WTC11 (cell line): ENCODE results near the gene KRT23. TPM values are rescaled to one million over a fixed set of nuclear protein-coding genes. Genes with fewer than 3 reads are reported as not detected.
A peak's percentile ranks its signal among the peaks of the same experiment; 100 is the strongest.

Experiments
- ATAC-seq: fragments of 200-7000 bp; cut with Tn5 transposase; 2 replicates; pipeline ENCODE4 v1.10.0; 2021; ENCODE audit warnings: mild to moderate bottlenecking, moderate library complexity
- CTCF ChIA-PET: fragments of 300-600 bp; sonication (Branson Sonifier 250); formaldehyde crosslinking; loops from one replicate; lab custom pipeline; 2021; ENCODE audit warnings: antibody characterized with exemption; lab: Charles Lee
- POLR2A ChIA-PET: fragments of 350-600 bp; sonication (Branson Sonifier 250); formaldehyde crosslinking; loops from one replicate; lab custom pipeline; 2021; ENCODE audit warnings: antibody characterized with exemption; lab: Charles Lee
- DNase-seq: peaks from one replicate; pipeline ENCODE4 v3.0.0; 2021; ENCODE audit warnings: low spot score
- H3K27ac Mint-ChIP-seq: 2 replicates; pipeline ENCODE4 v1.8.0; 2021; ENCODE audit warnings: mixed read lengths
- H3K27me3 Mint-ChIP-seq: 2 replicates; pipeline ENCODE4 v1.8.0; 2021; ENCODE audit warnings: low read depth, mild to moderate bottlenecking, moderate library complexity, mixed read lengths
- H3K36me3 Mint-ChIP-seq: 2 replicates; pipeline ENCODE4 v1.8.0; 2021; ENCODE audit warnings: mixed read lengths
- H3K4me1 Mint-ChIP-seq: 2 replicates; pipeline ENCODE4 v1.8.0; 2022; ENCODE audit warnings: mixed read lengths
- H3K4me3 Mint-ChIP-seq: 2 replicates; pipeline ENCODE4 v1.8.0; 2021; ENCODE audit warnings: mild to moderate bottlenecking, moderate library complexity, mixed read lengths
- H3K9me3 Mint-ChIP-seq: 2 replicates; pipeline ENCODE4 v1.8.0; 2021; ENCODE audit warnings: mixed read lengths
- ATF1 ChIP-seq: sonication (generic); formaldehyde crosslinking; IDR thresholded peaks from 2 replicates; pipeline ENCODE4 v1.8.1; 2023; ENCODE audit warnings: mild to moderate bottlenecking, moderate library complexity, missing genetic modification reagents
- CBFB ChIP-seq: sonication (generic); formaldehyde crosslinking; IDR thresholded peaks from 2 replicates; pipeline ENCODE4 v1.8.1; 2022; ENCODE audit warnings: mild to moderate bottlenecking, low read depth, missing genetic modification reagents
- CREB1 ChIP-seq: sonication (generic); formaldehyde crosslinking; IDR thresholded peaks from 2 replicates; pipeline ENCODE4 v1.8.0; 2023; ENCODE audit warnings: mild to moderate bottlenecking, missing genetic modification reagents
- FOXP1 ChIP-seq: sonication (generic); formaldehyde crosslinking; IDR thresholded peaks from 2 replicates; pipeline ENCODE4 v1.8.0; 2022; ENCODE audit warnings: missing genetic modification reagents, mild to moderate bottlenecking, moderate library complexity, borderline replicate concordance
- RORB ChIP-seq: fragments of 250-450 bp; sonication (Bioruptor Pico); IDR thresholded peaks from 2 replicates; pipeline ENCODE4 v1.9.0; 2021; ENCODE audit warnings: mild to moderate bottlenecking
- TCF7 ChIP-seq: sonication (generic); formaldehyde crosslinking; IDR thresholded peaks from 2 replicates; pipeline ENCODE4 v1.8.0; 2022; ENCODE audit warnings: mild to moderate bottlenecking, low read depth, missing genetic modification reagents, moderate library complexity
- ZNF219 ChIP-seq: sonication (generic); formaldehyde crosslinking; IDR thresholded peaks from 2 replicates; pipeline ENCODE4 v1.8.0; 2023; ENCODE audit warnings: missing genetic modification reagents, mild to moderate bottlenecking, borderline replicate concordance
- ZNF396 ChIP-seq: fragments of 250-450 bp; sonication (Bioruptor Pico); IDR thresholded peaks from 2 replicates; pipeline ENCODE4 v1.8.0; 2021; ENCODE audit warnings: mild to moderate bottlenecking, moderate library complexity, borderline replicate concordance
- total RNA-seq: library from RNA; stranded (reverse); gene quantifications from 3 replicates; pipeline ENCODE4 v1.2.3, GENCODE V29; 2021
- TF ChIP-seq, protein P1 (sequence below): sonication (generic); formaldehyde crosslinking; IDR thresholded peaks from 2 replicates; pipeline ENCODE4 v1.8.0; 2023; ENCODE audit warnings: missing genetic modification reagents
- TF ChIP-seq, protein P2 (sequence below): sonication (generic); formaldehyde crosslinking; IDR thresholded peaks from 2 replicates; pipeline ENCODE4 v1.8.0; 2022; ENCODE audit warnings: mild to moderate bottlenecking, missing genetic modification reagents
- TF ChIP-seq, protein P3 (sequence below): sonication (generic); formaldehyde crosslinking; IDR thresholded peaks from 2 replicates; pipeline ENCODE4 v1.8.1; 2022; ENCODE audit warnings: missing genetic modification reagents, borderline replicate concordance
- TF ChIP-seq, protein P4 (sequence below): fragments of 250-450 bp; sonication (Bioruptor Pico); IDR thresholded peaks from 2 replicates; pipeline ENCODE4 v1.9.0; 2021; ENCODE audit warnings: mild to moderate bottlenecking, borderline replicate concordance
- TF ChIP-seq, protein P5 (sequence below): sonication (generic); formaldehyde crosslinking; IDR thresholded peaks from 2 replicates; pipeline ENCODE4 v1.8.1; 2022; ENCODE audit warnings: low read depth, missing genetic modification reagents, borderline replicate concordance
- TF ChIP-seq, protein P6 (sequence below): fragments of 250-450 bp; sonication (Bioruptor Pico); conservative IDR thresholded peaks from 2 replicates; pipeline ENCODE4 v1.9.0; 2021; ENCODE audit warnings: mild to moderate bottlenecking

The KRT23 gene
- total RNA-seq, 1 experiment from 2014 or later = not detected

DNA sequence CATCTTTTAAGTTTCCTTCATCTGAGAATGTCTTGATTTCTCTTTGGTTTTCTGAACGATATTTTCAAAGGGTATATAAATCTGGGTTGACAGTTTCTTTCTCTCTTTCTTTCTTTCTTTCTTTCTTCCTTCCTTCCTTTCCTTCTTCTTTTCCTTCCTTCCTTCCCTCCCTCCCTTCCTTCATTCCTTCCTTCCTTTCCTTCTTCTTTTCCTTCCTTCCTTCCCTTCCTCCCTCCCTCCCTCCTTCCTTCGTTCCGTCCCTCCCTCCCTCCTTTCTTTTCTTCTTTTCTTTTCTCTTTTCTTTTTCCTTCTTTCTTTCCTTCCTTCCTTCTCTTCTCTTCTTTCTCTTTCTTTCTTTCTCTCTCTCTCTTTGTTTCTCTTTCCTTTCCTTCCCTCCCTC, 36.9 kb upstream of the KRT23 start:
- Mint-ChIP-seq H3K27me3 (no peaks in the 10 kb centered on the region), H3K27ac (no peak overlapping the region), H3K4me1 (peaks cover under 1% of the 10 kb centered on the region; the same call in 1 of the 2 replicates), H3K4me3 (no peak overlapping the region), H3K36me3 (no peaks in the 10 kb centered on the region), H3K9me3 (peaks cover 4% of the 10 kb centered on the region; the same call in 1 of the 2 replicates)
- DNase-seq (no peak), ATAC-seq (no peak)
- ChIA-PET POLR2A (no interaction called here), CTCF (no interaction called here)
- TF ChIP-seq ZNF396 (CRISPR knock-in tag) (no peak), TCF7 (CRISPR knock-in tag) (no peak)
- TF ChIP-seq, protein P1, sequence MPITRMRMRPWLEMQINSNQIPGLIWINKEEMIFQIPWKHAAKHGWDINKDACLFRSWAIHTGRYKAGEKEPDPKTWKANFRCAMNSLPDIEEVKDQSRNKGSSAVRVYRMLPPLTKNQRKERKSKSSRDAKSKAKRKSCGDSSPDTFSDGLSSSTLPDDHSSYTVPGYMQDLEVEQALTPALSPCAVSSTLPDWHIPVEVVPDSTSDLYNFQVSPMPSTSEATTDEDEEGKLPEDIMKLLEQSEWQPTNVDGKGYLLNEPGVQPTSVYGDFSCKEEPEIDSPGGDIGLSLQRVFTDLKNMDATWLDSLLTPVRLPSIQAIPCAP (CRISPR knock-in tag) = no peak
- TF ChIP-seq, protein P2, sequence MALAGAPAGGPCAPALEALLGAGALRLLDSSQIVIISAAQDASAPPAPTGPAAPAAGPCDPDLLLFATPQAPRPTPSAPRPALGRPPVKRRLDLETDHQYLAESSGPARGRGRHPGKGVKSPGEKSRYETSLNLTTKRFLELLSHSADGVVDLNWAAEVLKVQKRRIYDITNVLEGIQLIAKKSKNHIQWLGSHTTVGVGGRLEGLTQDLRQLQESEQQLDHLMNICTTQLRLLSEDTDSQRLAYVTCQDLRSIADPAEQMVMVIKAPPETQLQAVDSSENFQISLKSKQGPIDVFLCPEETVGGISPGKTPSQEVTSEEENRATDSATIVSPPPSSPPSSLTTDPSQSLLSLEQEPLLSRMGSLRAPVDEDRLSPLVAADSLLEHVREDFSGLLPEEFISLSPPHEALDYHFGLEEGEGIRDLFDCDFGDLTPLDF (CRISPR knock-in tag) = no peak
- TF ChIP-seq, protein P3, sequence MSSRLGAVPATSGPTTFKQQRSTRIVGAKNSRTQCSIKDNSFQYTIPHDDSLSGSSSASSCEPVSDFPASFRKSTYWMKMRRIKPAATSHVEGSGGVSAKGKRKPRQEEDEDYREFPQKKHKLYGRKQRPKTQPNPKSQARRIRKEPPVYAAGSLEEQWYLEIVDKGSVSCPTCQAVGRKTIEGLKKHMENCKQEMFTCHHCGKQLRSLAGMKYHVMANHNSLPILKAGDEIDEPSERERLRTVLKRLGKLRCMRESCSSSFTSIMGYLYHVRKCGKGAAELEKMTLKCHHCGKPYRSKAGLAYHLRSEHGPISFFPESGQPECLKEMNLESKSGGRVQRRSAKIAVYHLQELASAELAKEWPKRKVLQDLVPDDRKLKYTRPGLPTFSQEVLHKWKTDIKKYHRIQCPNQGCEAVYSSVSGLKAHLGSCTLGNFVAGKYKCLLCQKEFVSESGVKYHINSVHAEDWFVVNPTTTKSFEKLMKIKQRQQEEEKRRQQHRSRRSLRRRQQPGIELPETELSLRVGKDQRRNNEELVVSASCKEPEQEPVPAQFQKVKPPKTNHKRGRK (CRISPR knock-in tag) = 0 out of 2 replicates have a peak, but pooled peaks have one; percentile 36
- TF ChIP-seq, protein P4, sequence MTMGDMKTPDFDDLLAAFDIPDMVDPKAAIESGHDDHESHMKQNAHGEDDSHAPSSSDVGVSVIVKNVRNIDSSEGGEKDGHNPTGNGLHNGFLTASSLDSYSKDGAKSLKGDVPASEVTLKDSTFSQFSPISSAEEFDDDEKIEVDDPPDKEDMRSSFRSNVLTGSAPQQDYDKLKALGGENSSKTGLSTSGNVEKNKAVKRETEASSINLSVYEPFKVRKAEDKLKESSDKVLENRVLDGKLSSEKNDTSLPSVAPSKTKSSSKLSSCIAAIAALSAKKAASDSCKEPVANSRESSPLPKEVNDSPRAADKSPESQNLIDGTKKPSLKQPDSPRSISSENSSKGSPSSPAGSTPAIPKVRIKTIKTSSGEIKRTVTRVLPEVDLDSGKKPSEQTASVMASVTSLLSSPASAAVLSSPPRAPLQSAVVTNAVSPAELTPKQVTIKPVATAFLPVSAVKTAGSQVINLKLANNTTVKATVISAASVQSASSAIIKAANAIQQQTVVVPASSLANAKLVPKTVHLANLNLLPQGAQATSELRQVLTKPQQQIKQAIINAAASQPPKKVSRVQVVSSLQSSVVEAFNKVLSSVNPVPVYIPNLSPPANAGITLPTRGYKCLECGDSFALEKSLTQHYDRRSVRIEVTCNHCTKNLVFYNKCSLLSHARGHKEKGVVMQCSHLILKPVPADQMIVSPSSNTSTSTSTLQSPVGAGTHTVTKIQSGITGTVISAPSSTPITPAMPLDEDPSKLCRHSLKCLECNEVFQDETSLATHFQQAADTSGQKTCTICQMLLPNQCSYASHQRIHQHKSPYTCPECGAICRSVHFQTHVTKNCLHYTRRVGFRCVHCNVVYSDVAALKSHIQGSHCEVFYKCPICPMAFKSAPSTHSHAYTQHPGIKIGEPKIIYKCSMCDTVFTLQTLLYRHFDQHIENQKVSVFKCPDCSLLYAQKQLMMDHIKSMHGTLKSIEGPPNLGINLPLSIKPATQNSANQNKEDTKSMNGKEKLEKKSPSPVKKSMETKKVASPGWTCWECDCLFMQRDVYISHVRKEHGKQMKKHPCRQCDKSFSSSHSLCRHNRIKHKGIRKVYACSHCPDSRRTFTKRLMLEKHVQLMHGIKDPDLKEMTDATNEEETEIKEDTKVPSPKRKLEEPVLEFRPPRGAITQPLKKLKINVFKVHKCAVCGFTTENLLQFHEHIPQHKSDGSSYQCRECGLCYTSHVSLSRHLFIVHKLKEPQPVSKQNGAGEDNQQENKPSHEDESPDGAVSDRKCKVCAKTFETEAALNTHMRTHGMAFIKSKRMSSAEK (CRISPR knock-in tag) = no peak

DNA sequence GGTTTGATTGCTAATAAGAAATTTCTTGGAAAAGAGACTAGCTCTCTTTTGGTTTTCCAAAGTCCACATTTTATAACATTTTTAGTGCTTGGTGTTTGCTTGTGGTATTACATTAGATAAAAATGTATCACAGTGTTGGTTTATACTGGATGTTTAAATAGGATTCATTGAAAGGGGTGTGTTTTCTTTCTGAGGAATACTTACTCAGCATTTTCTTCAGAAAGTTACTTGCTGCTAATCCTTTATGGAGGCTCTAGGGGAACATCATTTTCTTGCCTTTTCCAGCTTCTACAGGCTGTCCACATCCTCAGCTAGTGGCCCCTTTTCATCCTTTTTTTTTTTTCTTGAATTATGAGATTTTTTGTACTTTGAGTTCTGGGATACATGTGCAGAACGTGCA, 30.1 kb upstream of the KRT23 start:
- DNase-seq (no peak), ATAC-seq (no peak)
- POLR2A ChIA-PET = no interaction called here
- Mint-ChIP-seq H3K27ac (no peak overlapping the region), H3K9me3 (peaks cover 11% of the 10 kb centered on the region), H3K36me3 (no peaks in the 10 kb centered on the region), H3K4me3 (no peak overlapping the region), H3K4me1 (no peaks in the 10 kb centered on the region), H3K27me3 (no peaks in the 10 kb centered on the region)
- CTCF ChIA-PET = interaction anchor here (0.9 kb wide), 1 partner anchor 355 kb away, joined by 3 read pairs; no protein-coding TSS in a partner anchor
- no peak for TF ChIP-seq ATF1 (CRISPR knock-in tag)
- TF ChIP-seq ZNF219 (CRISPR knock-in tag) = no peak
- no peak for TF ChIP-seq RORB (CRISPR knock-in tag)

DNA sequence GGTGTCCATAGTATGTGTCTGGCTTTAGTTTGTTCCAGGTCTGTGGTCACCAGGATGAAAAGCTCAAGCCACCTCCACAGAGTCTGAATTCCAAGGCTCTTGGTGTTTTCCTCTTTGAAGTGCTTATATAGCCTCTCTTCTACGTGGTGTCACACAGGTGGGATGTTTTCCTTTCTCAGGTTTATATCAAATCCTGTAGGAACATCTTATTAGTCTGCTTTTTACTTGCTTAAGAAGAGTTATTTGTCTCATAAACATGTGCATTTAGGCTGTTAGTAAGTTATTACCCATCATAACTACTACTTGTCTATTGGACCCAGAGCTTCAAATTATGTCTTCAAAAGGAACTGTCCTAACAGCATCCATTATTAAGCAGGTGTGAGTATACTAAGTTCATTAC, 29.4 kb upstream of the KRT23 start, which contains the start of gene KRT39:
TSS of gene KRT39 (minus strand) at position 101 of the 400 bp plus-strand sequence. CDS start at position 9, 92 bp downstream.
- TF ChIP-seq CREB1 (no peak), CBFB (CRISPR knock-in tag) (no peak), TCF7 (CRISPR knock-in tag) (no peak), RORB (CRISPR knock-in tag) (no peak), FOXP1 (CRISPR knock-in tag) (no peak)
- TF ChIP-seq, protein P3 (CRISPR knock-in tag) = no peak
- TF ChIP-seq, protein P5, sequence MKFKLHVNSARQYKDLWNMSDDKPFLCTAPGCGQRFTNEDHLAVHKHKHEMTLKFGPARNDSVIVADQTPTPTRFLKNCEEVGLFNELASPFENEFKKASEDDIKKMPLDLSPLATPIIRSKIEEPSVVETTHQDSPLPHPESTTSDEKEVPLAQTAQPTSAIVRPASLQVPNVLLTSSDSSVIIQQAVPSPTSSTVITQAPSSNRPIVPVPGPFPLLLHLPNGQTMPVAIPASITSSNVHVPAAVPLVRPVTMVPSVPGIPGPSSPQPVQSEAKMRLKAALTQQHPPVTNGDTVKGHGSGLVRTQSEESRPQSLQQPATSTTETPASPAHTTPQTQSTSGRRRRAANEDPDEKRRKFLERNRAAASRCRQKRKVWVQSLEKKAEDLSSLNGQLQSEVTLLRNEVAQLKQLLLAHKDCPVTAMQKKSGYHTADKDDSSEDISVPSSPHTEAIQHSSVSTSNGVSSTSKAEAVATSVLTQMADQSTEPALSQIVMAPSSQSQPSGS (CRISPR knock-in tag) = no peak
- TF ChIP-seq, protein P6, sequence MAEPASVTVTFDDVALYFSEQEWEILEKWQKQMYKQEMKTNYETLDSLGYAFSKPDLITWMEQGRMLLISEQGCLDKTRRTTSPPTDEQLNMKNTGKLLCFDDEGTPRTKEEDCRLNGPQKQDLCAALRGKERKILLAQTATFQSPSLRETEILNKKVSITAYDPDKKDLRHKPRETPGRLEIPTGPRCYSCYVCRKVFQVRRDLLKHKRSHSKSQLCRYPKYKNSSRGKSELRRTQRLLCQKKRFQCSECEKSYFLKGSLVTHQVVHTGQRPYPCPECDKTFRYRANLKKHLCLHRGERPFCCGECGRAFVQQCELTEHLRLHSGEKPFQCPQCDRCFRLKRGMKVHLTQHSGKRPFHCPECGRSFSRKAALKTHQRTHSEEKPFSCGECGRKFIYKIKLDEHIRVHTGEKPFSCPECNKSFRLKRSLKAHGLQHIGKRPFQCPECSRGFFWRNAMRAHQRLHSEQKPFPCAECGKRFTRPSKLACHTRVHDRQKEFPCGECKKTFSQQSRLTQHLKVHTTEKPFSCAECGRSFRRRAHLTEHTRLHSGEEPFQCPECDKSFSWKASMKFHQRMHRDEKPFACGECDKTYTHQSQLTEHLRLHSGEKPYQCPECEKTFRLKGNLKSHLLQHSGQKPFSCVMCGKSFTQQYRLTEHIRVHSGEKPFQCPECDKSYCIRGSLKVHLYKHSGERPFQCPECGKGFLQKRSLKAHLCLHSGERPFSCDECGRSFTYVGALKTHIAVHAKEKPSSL = no peak
- peaks cover 11% of the 10 kb centered on the region for H3K9me3 Mint-ChIP-seq
- no peaks in the 10 kb centered on the region for H3K27me3 Mint-ChIP-seq
- CTCF ChIA-PET = interaction anchor here (0.9 kb wide), 1 partner anchor 356 kb away, joined by 3 read pairs; no protein-coding TSS in a partner anchor
- no peaks in the 10 kb centered on the region for H3K36me3 Mint-ChIP-seq
- ATAC-seq (no peak), DNase-seq (no peak)
- no peak within 1 kb of the TSS for H3K4me3 Mint-ChIP-seq
- no peak within 1 kb of the TSS for H3K27ac Mint-ChIP-seq
- no peaks in the 10 kb centered on the region for H3K4me1 Mint-ChIP-seq
- POLR2A ChIA-PET = no interaction called here
